ENCODE results near the gene PDZRN4.
"Not testable (repeated sequence)": the region's sequence is repeated elsewhere in the genome, so short reads cannot be mapped to it uniquely, and the experiment has no call there.

Gene PDZRN4

GRCh38 chr12:41188058-41188840, at the start of gene PDZRN4:
TSS of gene PDZRN4 (plus strand) at chr12:41188320.
- no peak for DNase-seq (ENCODE audit: low read depth in 2 of 2)

- DNase-seq (ENCODE audit: low read depth in 2 of 2): no peak
These were observed 48.0 kb upstream of the PDZRN4 start for GRCh38 chr12:41140117-41140516.

- no peak for DNase-seq (ENCODE audit: low read depth in 2 of 2)
These were observed 47.0 kb upstream of the PDZRN4 start for GRCh38 chr12:41141104-41141503.

GRCh38 chr12:41142376-41142775, 45.7 kb upstream of the PDZRN4 start:
- no peak for DNase-seq (ENCODE audit: low read depth in 2 of 2)

DNA sequence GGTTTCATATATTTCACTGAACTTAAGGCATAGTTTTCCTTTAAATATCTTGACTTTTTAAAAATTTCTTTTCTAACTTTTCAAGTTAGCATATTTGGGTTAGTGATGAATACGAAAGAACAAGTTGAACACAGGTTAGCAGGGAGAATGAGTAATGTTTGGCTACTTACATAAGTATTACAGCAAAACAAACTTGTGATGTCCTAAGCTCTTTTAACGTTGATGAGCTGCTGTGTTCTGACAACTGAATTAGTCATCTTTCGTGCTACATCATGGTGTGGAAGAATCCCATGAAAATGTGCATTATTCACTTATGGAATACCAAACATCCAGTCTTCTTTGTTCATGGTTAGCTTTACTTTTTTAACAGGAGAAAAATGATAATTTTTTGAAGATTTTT, 36.3 kb upstream of the PDZRN4 start:
- DNase-seq (ENCODE audit: low read depth in 2 of 2): no peak

- no peak for DNase-seq (ENCODE audit: low read depth in 2 of 2)
These were observed 25.7 kb upstream of the PDZRN4 start for GRCh38 chr12:41162461-41162860.

GRCh38 chr12:41167701-41168100, 20.4 kb upstream of the PDZRN4 start:
- no peak for DNase-seq (ENCODE audit: low read depth in 2 of 2)

GRCh38 chr12:41174602-41175001, 13.5 kb upstream of the PDZRN4 start:
- no peak for DNase-seq (ENCODE audit: low read depth in 2 of 2)

DNA sequence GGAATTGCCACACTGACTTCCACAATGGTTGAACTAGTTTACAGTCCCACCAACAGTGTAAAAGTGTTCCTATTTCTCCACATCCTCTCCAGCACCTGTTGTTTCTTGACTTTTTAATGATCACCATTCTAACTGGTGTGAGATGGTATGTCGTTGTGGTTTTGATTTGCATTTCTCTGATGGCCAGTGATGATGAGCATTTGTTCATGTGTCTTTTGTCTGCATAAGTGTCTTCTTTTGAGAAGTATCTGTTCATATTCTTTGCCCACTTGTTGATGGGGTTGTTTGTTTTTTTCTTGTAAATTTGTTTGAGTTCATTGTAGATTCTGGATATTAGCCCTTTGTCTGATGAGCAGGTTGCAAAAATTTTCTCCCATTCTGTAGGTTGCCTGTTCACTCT, 8.6 kb upstream of the PDZRN4 start:
- not testable (repeated sequence) for DNase-seq (ENCODE audit: low read depth in 2 of 2)

- no peak for DNase-seq (ENCODE audit: low read depth in 2 of 2)
These were observed 3.3 kb upstream of the PDZRN4 start for GRCh38 chr12:41184864-41185263.

DNA sequence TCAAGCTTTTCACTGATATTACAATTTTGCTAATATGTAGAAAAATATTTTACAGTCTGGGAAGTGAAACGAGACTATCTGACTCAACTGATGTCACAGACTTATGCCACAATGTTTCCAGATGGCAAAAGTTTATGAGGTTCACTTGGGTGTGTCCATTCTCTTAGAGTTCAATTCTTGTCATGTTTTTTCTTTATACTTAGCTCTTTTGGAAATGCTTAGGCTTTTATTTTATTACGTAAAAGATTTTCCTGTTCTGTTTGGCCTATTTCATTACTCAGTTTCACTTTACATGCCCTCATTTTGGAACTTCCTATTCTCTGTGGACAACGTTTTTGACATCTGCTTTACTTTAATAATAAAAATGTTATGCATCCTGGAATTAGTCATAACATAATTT, 2.1 kb upstream of the PDZRN4 start:
- DNase-seq (ENCODE audit: low read depth in 2 of 2): no peak

- DNase-seq (ENCODE audit: low read depth in 2 of 2): no peak
These were observed 798 bp downstream of the PDZRN4 start for GRCh38 chr12:41188841-41189394.

- DNase-seq (ENCODE audit: low read depth in 2 of 2): no peak
These were observed 1.5 kb downstream of the PDZRN4 start for GRCh38 chr12:41189395-41190251.

- DNase-seq (ENCODE audit: low read depth in 2 of 2): no peak
These were observed 2.2 kb downstream of the PDZRN4 start for GRCh38 chr12:41190338-41190737.

GRCh38 chr12:41191549-41191948, 3.4 kb downstream of the PDZRN4 start:
- DNase-seq (ENCODE audit: low read depth in 2 of 2): not testable (repeated sequence)

DNA sequence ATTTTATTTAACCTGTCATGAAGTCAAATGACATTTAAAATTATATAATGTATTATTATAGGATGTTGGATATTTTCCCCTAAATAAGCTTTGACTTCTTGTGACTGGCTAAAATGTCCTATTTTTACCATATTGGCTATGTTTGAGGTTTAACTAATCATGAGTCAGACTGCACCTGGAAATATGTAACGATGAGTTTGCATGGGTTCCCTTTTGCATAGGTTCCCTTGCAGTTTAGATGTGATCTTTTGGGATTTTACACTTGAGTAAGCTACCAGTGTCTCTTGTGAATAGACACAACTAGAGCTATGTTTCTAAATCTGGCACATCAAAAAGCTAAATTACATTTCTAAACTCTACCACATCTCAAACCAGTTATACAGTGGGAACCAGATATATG, 5.2 kb downstream of the PDZRN4 start:
- DNase-seq (ENCODE audit: low read depth in 2 of 2): no peak

DNA sequence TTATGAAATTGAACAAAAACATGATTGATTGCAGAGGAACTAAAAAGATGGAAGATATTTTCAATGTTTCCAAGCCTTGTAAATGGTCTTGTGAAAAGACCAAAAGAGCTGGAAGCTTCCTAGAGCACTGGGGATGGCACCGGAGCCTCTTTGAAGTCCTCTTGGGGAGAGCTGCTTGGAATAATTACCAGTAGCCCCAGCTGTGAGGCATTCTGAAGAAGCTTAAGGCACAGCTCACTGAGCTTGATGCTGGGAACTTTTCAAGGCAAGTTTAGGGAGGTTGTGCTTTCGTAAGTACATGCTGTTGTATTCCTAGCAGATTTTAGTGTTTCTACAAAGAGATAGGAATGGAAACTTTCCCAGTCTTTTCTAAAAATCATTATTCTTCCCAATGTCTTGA, 13.9 kb downstream of the PDZRN4 start:
- no peak for DNase-seq (ENCODE audit: low read depth in 2 of 2)

GRCh38 chr12:41205070-41205709, 17.1 kb downstream of the PDZRN4 start:
- DNase-seq (ENCODE audit: low read depth in 2 of 2): no peak

DNA sequence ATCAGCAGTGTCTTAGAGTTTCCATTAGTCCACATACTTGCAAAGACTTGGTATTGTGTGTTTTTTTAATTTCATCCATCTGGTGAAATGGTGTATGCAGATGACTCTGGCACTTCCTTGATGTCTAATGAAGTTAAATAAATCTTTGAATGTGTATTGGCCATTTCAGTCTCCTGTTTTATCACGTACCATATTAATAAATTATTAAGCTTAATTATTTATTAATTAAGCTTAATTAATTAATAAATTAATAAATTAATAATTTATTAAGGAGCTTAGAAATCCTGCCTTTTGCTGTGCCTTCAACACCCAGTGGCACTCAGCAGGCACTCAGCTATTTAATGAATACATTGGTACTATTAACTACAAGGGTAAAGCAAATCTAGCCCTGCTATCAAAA, 18.2 kb downstream of the PDZRN4 start:
- DNase-seq (ENCODE audit: low read depth in 2 of 2): no peak

DNA sequence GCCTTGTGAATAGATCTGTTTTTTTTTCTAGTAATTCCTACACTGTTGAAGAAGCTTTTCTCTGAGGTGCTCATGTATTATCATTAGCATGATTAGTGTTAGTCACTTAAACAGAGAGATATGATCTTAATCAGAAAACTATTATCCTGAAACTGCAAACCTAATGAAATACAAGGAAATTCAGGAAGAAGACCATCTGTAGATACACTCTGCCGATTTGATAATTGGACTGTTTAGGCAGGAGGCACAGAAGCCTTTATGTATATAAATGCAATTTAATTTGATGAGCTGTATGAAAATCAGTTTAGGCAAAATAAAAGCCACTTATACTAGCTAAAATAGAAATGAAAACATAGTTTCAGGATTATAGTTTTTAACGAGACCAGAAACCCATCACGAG, 23.3 kb downstream of the PDZRN4 start:
- no peak for DNase-seq (ENCODE audit: low read depth in 2 of 2)

- DNase-seq (ENCODE audit: low read depth in 2 of 2): no peak
These were observed 24.5 kb downstream of the PDZRN4 start for GRCh38 chr12:41212625-41213024.

- no peak for DNase-seq (ENCODE audit: low read depth in 2 of 2)
These were observed 25.0 kb downstream of the PDZRN4 start for GRCh38 chr12:41213107-41213506.

Data from stimulated activated CD8-positive, alpha-beta memory T cell treated with anti-CD3 and anti-CD28 coated beads, Interleukin-15, amount 100 ng/mL, for 48 hours (primary cell).